ENCODE results near the gene SCO2. TPM values are rescaled to one million over a fixed set of nuclear protein-coding genes. Genes with fewer than 3 reads are reported as not detected.

The SCO2 gene
- total RNA-seq, 1 experiment from 2014 or later = 3.0 TPM

DNA sequence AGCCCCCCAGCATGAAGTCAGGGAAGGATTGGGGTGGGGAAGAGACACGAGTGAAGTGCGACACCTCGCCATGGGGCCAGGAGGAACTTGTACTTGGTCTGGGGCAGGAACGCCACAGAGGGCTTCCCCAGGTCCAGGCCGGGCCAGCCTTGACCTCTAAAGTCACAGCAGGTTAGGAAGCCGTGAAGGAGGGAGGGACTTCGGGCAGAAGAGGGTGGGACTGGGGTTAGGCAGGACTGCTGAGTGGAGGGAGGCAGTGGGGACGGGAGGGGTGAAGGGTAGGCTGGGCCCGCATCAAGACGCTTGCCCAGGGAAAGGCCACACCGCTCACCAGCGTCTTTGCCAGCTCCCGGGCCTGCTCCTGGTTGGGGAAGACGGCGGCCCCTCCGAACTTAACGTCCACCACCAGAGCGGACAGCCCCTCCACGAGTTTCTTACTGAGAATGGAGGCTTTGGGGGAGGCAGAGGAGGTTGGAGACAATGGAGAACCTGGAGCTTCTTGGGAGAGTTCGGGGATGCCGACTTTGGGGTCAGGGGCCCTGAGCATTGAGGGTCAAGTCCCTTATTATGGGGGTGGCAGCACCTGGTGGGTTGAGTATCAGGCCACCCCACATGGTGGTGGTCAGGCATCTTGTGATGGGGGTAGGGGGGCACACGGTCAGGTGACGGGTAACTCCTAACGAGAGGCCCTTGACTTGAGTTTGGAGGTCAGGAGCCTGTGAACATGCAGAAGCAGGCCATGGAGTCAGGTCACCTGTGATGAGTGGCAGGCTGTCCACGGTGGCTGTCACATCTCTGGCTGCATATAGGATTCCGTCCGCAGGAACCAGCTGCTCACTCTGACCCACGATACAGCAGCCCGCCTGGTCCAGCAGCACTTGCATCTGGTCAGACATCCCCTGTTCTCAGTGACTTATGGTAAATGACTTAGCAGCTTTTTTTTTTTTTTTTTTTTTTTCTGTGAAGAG, 1.7 kb upstream of the SCO2 start:
- ChIA-PET POLR2A (ENCODE audit: unreplicated experiment) (no interaction called here), CTCF (interaction anchor here (0.6 kb wide), 3 partner anchors 56 to 378 kb away, joined by 4 to 9 read pairs (median 5); no protein-coding TSS in a partner anchor)
- no TSS peak for BruUV-seq (replicated peaks)
- H3K27me3 ChIP-seq (ENCODE audit: insufficient read depth, low read depth) = no peaks in the 10 kb centered on the region
- H3K9me3 ChIP-seq (ENCODE audit: insufficient read depth, low read depth) = no peaks in the 10 kb centered on the region
- no peaks in the 10 kb centered on the region for H3K9me2 ChIP-seq (ENCODE audit: insufficient read depth)
- TF ChIP-seq EZH2 (IDR thresholded peaks at IDR 0.05; ENCODE audit: low read depth) (no peak), CTCF (conservative IDR thresholded peaks at IDR 0.05) (no peak)
- H3K36me3 ChIP-seq (ENCODE audit: low read depth) = peaks cover 5% of the 10 kb centered on the region
- peak overlapping the region; percentile 96 for H3K4me3 ChIP-seq
- H3K79me2 ChIP-seq (ENCODE audit: low read depth) = peaks cover 23% of the 10 kb centered on the region
- peak overlapping the region; percentile 85 for H2AFZ ChIP-seq
- H3K4me2 ChIP-seq = peak overlapping the region; percentile 94
- DNase-seq = peak; percentile 75 to 77
- H3K4me1 ChIP-seq (replicated peaks; ENCODE audit: insufficient read depth) = peaks cover 23% of the 10 kb centered on the region
- H3K27ac ChIP-seq = peak overlapping the region; percentile 56
- H3F3A ChIP-seq (ENCODE audit: insufficient read depth, low read depth) = peaks cover 64% of the 10 kb centered on the region
- intact Hi-C loops (cut with micrococcal nuclease; ENCODE audit: unreplicated experiment) = loop anchor here (2.0 kb wide), 2 partner anchors 56 to 94 kb away; partner anchors contain the start of gene CHKB
- peaks cover 24% of the 10 kb centered on the region for H4K20me1 ChIP-seq (ENCODE audit: insufficient read depth)

- intact Hi-C loops (cut with micrococcal nuclease; ENCODE audit: unreplicated experiment) = loop anchor here (2.0 kb wide), 2 partner anchors 57 to 95 kb away; partner anchors contain the start of gene CHKB
- POLR2A ChIA-PET (ENCODE audit: unreplicated experiment) = interaction anchor here (0.6 to 1.4 kb wide), 6 partner anchors 12 to 174 kb away, joined by 3 to 27 read pairs (median 4); partner anchors contain the start of genes LMF2 and NCAPH2
- Histone ChIP-seq H2AFZ (peak overlapping the region; percentile 85), H3K27me3 (ENCODE audit: insufficient read depth, low read depth) (no peaks in the 10 kb centered on the region), H3K4me3 (peak overlapping the region; percentile 96), H3K9me2 (ENCODE audit: insufficient read depth) (no peaks in the 10 kb centered on the region), H3F3A (ENCODE audit: insufficient read depth, low read depth) (peaks cover 62% of the 10 kb centered on the region), H3K36me3 (ENCODE audit: low read depth) (peaks cover 5% of the 10 kb centered on the region), H3K4me1 (replicated peaks; ENCODE audit: insufficient read depth) (peaks cover 23% of the 10 kb centered on the region), H3K27ac (peak overlapping the region; percentile 56), H3K79me2 (ENCODE audit: low read depth) (peaks cover 23% of the 10 kb centered on the region), H3K9me3 (ENCODE audit: insufficient read depth, low read depth) (no peaks in the 10 kb centered on the region), H3K4me2 (peak overlapping the region; percentile 94), H4K20me1 (ENCODE audit: insufficient read depth) (peaks cover 24% of the 10 kb centered on the region)
- DNase-seq = peak; percentile 62 to 76
- CTCF ChIA-PET = interaction anchor here (0.6 to 2.6 kb wide), 12 partner anchors 13 to 377 kb away, joined by 3 to 14 read pairs (median 4); partner anchors contain the start of genes LMF2 and SYCE3
- BruUV-seq (replicated peaks) = no TSS peak
- TF ChIP-seq CTCF (conservative IDR thresholded peaks at IDR 0.05) (peak; percentile 87), EZH2 (IDR thresholded peaks at IDR 0.05; ENCODE audit: low read depth) (no peak)
These were observed 873 bp upstream of the SCO2 start for GRCh38 chr22:50526108-50526833.

- no TSS peak for BruUV-seq (replicated peaks)
- H2AFZ ChIP-seq = peak overlapping the region; percentile 85
- peaks cover 23% of the 10 kb centered on the region for H3K4me1 ChIP-seq (replicated peaks; ENCODE audit: insufficient read depth)
These were observed 385 bp upstream of the SCO2 start for GRCh38 chr22:50525858-50526107.

More at GRCh38 chr22:50525858-50526107, 385 bp upstream of the SCO2 start:
- POLR2A ChIA-PET (ENCODE audit: unreplicated experiment) = interaction anchor here (0.6 to 1.4 kb wide), 7 partner anchors 12 to 595 kb away, joined by 3 to 27 read pairs (median 4); partner anchors contain the start of genes LMF2 and NCAPH2
- H3K4me2 ChIP-seq = peak overlapping the region; percentile 94
- intact Hi-C loops (cut with micrococcal nuclease; ENCODE audit: unreplicated experiment) = loop anchor here (2.0 kb wide), 3 partner anchors 17 to 95 kb away; partner anchors contain the start of genes CHKB and NCAPH2
- H3K4me3 ChIP-seq = peak overlapping the region; percentile 96
- H3K9me2 ChIP-seq (ENCODE audit: insufficient read depth) = no peaks in the 10 kb centered on the region
- peaks cover 5% of the 10 kb centered on the region for H3K36me3 ChIP-seq (ENCODE audit: low read depth)
- CTCF ChIA-PET = interaction anchor here (0.6 to 2.6 kb wide), 14 partner anchors 13 to 512 kb away, joined by 3 to 14 read pairs (median 4); partner anchors contain the start of genes LMF2 and SYCE3
- H3K79me2 ChIP-seq (ENCODE audit: low read depth) = peaks cover 23% of the 10 kb centered on the region
- H3K27me3 ChIP-seq (ENCODE audit: insufficient read depth, low read depth) = no peaks in the 10 kb centered on the region
- H4K20me1 ChIP-seq (ENCODE audit: insufficient read depth) = peaks cover 24% of the 10 kb centered on the region
- no peak for TF ChIP-seq CTCF (conservative IDR thresholded peaks at IDR 0.05)
- H3K9me3 ChIP-seq (ENCODE audit: insufficient read depth, low read depth) = no peaks in the 10 kb centered on the region
- H3K27ac ChIP-seq = peak overlapping the region; percentile 56
- H3F3A ChIP-seq (ENCODE audit: insufficient read depth, low read depth) = peaks cover 59% of the 10 kb centered on the region
- DNase-seq = no peak
